Measurements from ENCODE around the gene SHISA3.

SHISA3 gene

GRCh38 chr4:42445038-42445437, 47.8 kb downstream of the SHISA3 start (continued):
- TF ChIP-seq ZNF704 (tag by site-specific recombination; IDR thresholded peaks at IDR 0.05) = no peak
- TF ChIP-seq, protein P1, sequence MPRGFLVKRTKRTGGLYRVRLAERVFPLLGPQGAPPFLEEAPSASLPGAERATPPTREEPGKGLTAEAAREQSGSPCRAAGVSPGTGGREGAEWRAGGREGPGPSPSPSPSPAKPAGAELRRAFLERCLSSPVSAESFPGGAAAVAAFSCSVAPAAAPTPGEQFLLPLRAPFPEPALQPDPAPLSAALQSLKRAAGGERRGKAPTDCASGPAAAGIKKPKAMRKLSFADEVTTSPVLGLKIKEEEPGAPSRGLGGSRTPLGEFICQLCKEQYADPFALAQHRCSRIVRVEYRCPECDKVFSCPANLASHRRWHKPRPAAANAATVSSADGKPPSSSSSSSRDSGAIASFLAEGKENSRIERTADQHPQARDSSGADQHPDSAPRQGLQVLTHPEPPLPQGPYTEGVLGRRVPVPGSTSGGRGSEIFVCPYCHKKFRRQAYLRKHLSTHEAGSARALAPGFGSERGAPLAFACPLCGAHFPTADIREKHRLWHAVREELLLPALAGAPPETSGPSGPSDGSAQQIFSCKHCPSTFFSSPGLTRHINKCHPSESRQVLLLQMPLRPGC (tag by site-specific recombination; IDR thresholded peaks at IDR 0.05) = no peak
- TF ChIP-seq ZNF354C (tag by site-specific recombination; IDR thresholded peaks at IDR 0.05; ENCODE audit: borderline replicate concordance, low read depth) = no peak

GRCh38 chr4:42446823-42447222, 49.5 kb downstream of the SHISA3 start:
- TF ChIP-seq, protein P2, sequence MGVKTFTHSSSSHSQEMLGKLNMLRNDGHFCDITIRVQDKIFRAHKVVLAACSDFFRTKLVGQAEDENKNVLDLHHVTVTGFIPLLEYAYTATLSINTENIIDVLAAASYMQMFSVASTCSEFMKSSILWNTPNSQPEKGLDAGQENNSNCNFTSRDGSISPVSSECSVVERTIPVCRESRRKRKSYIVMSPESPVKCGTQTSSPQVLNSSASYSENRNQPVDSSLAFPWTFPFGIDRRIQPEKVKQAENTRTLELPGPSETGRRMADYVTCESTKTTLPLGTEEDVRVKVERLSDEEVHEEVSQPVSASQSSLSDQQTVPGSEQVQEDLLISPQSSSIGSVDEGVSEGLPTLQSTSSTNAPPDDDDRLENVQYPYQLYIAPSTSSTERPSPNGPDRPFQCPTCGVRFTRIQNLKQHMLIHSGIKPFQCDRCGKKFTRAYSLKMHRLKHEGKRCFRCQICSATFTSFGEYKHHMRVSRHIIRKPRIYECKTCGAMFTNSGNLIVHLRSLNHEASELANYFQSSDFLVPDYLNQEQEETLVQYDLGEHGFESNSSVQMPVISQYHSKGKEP (tag by site-specific recombination; IDR thresholded peaks at IDR 0.05) = 0 out of 2 replicates have a peak, but pooled peaks have one; percentile 29
- TF ChIP-seq ZNF561 (tag by site-specific recombination; IDR thresholded peaks at IDR 0.05; ENCODE audit: borderline replicate concordance) (0 out of 2 replicates have a peak, but pooled peaks have one; percentile 22), ZSCAN16 (tag by site-specific recombination; IDR thresholded peaks at IDR 0.05) (no peak)
- H3K9me3 ChIP-seq (ENCODE audit: control insufficient read depth, insufficient read depth, low read depth, low read length) = no peaks in the 10 kb centered on the region
- CTCF ChIA-PET = no interaction called here
- 0 out of 2 replicates have a peak, but pooled peaks cover 2% of the 10 kb centered on the region for H3K4me1 ChIP-seq (ENCODE audit: control insufficient read depth, insufficient read depth, low read length)
- H3K36me3 ChIP-seq (ENCODE audit: control insufficient read depth in 2 of 2, insufficient read depth in 1 of 2, low read length in 2 of 2) = peaks cover 0 to 8% of the 10 kb centered on the region in 2 experiments; a peak in 1 of 3 replicates
- POLR2A ChIA-PET = no interaction called here
- H3K4me3 ChIP-seq (ENCODE audit: low read depth, low read length) = no peak overlapping the region
- H3K27ac ChIP-seq (ENCODE audit: extremely low read depth, low read depth, low read length) = no peak overlapping the region
